IMR-90 (cell line): ENCODE results near the gene SHB. TPM values are rescaled to one million over a fixed set of nuclear protein-coding genes. Genes with fewer than 3 reads are reported as not detected.

Experiments
- ATAC-seq: fragments of 200-7000 bp; cut with Tn5 transposase; 2 replicates; pipeline ENCODE4 v1.9.1; 2020; ENCODE audit warnings: low read depth, mild to moderate bottlenecking, moderate library complexity
- BruUV-seq: library from RNA; stranded (reverse); fragments of 400-500 nt; replicated peaks from 2 replicates; lab custom pipeline; 2021; lab: Mats Ljungman, UMichigan
- CTCF ChIA-PET: fragments of 300-600 bp; formaldehyde crosslinking; extraction: SDS; loops from one replicate; lab custom pipeline; 2021; ENCODE audit warnings: antibody characterized with exemption; lab: Yijun Ruan, JAX
- POLR2A ChIA-PET: fragments of 300-600 bp; sonication (Branson Sonifier 250); formaldehyde crosslinking; loops from one replicate; lab custom pipeline; 2022; ENCODE audit warnings: antibody characterized with exemption; ENCODE audit not compliant: unreplicated experiment; lab: Charles Lee
- DNase-seq: peaks from one replicate; pipeline ENCODE4 v3.0.0; 2013
- H2AFZ ChIP-seq: replicated peaks from 2 replicates; pipeline ENCODE3; 2013; ENCODE audit warnings: low read length, mild to moderate bottlenecking; ENCODE audit not compliant: poor library complexity
- H2AK5ac ChIP-seq: 2 replicates; pipeline ENCODE4 v1.6.1; 2013; ENCODE audit warnings: low read depth, low read length, inconsistent platforms
- H2AK9ac ChIP-seq: replicated peaks from 2 replicates; pipeline ENCODE3; 2013; ENCODE audit warnings: mild to moderate bottlenecking, low read depth, low read length, moderate library complexity; ENCODE audit not compliant: poor library complexity
- H2BK120ac ChIP-seq: 2 replicates; pipeline ENCODE4 v1.6.1; 2013; ENCODE audit warnings: low read depth, low read length, inconsistent platforms
- H2BK15ac ChIP-seq: 3 replicates; pipeline ENCODE4 v1.6.1; 2013; ENCODE audit warnings: low read depth, low read length, inconsistent platforms
- H2BK20ac ChIP-seq: 2 replicates; pipeline ENCODE4 v1.6.1; 2013; ENCODE audit warnings: low read depth, mild to moderate bottlenecking, inconsistent platforms, low read length, moderate library complexity
- H2BK5ac ChIP-seq: 2 replicates; pipeline ENCODE4 v1.6.1; 2013; ENCODE audit warnings: mild to moderate bottlenecking, low read depth, low read length, inconsistent platforms; ENCODE audit not compliant: poor library complexity, severe bottlenecking
- H3K14ac ChIP-seq: replicated peaks from 2 replicates; pipeline ENCODE4 v1.6.1; 2013; ENCODE audit warnings: low read depth, low read length, inconsistent platforms
- H3K18ac ChIP-seq: 2 replicates; pipeline ENCODE4 v1.6.1; 2013; ENCODE audit warnings: low read depth, low read length, control low read depth
- H3K23ac ChIP-seq: 2 replicates; pipeline ENCODE4 v1.6.1; 2013; ENCODE audit warnings: low read depth, low read length, inconsistent platforms
- H3K27ac ChIP-seq: 2 replicates; pipeline ENCODE4 v1.5.1; 2013; ENCODE audit warnings: mild to moderate bottlenecking, control low read depth, low read length; ENCODE audit not compliant: insufficient read depth
- H3K27me3 ChIP-seq: 2 replicates; pipeline ENCODE4 v1.6.1; 2013; ENCODE audit warnings: low read length; ENCODE audit not compliant: control insufficient read depth, insufficient read depth
- H3K36me3 ChIP-seq: 2 replicates; pipeline ENCODE4 v1.6.1; 2013; ENCODE audit warnings: low read length, mixed read lengths; ENCODE audit not compliant: control insufficient read depth, insufficient read depth
- H3K4ac ChIP-seq: 2 replicates; pipeline ENCODE4 v1.6.1; 2013; ENCODE audit warnings: low read depth, low read length, inconsistent platforms
- H3K4me1 ChIP-seq: 2 replicates; pipeline ENCODE4 v1.6.1; 2013; ENCODE audit warnings: low read length, mixed read lengths; ENCODE audit not compliant: control insufficient read depth, insufficient read depth
- H3K4me2 ChIP-seq: 2 replicates; pipeline ENCODE4 v1.6.1; 2013; ENCODE audit warnings: low read depth, mild to moderate bottlenecking, control low read depth, low read length, moderate library complexity
- H3K4me3 ChIP-seq: 2 replicates; pipeline ENCODE4 v1.5.1; 2013; ENCODE audit warnings: low read depth, mild to moderate bottlenecking, control low read depth, low read length, moderate library complexity; ENCODE audit not compliant: insufficient read depth
- H3K56ac ChIP-seq: 2 replicates; pipeline ENCODE4 v1.6.1; 2013; ENCODE audit warnings: low read length, inconsistent platforms; ENCODE audit not compliant: insufficient read depth; ENCODE audit errors: extremely low read depth
- H3K79me1 ChIP-seq, 2 experiments: 2 replicates each; pipeline ENCODE4 v1.6.1; 2013; ENCODE audit warnings: low read length in 2 of 2, inconsistent platforms in 1 of 2, low read depth in 1 of 2
- H3K9ac ChIP-seq: 2 replicates; pipeline ENCODE4 v1.6.1; 2013; ENCODE audit warnings: low read depth, low read length, control low read depth
- H3K9me1 ChIP-seq: 2 replicates; pipeline ENCODE4 v1.6.1; 2013; ENCODE audit warnings: low read length, inconsistent platforms; ENCODE audit not compliant: insufficient read depth
- H3K9me3 ChIP-seq: 2 replicates; pipeline ENCODE4 v1.6.1; 2013; ENCODE audit warnings: low read length; ENCODE audit not compliant: control insufficient read depth, insufficient read depth
- H4K20me1 ChIP-seq: 2 replicates; pipeline ENCODE4 v1.6.1; 2013; ENCODE audit warnings: low read length, inconsistent platforms; ENCODE audit not compliant: insufficient read depth
- H4K5ac ChIP-seq: 2 replicates; pipeline ENCODE4 v1.6.1; 2013; ENCODE audit warnings: mild to moderate bottlenecking, low read depth, low read length, control low read depth
- H4K8ac ChIP-seq, 2 experiments: 2 replicates each; pipeline ENCODE4 v1.6.1; 2013; ENCODE audit warnings: low read depth in 2 of 2, low read length in 2 of 2, control low read depth in 1 of 2, inconsistent platforms in 1 of 2
- H4K91ac ChIP-seq: 2 replicates; pipeline ENCODE4 v1.6.1; 2013; ENCODE audit warnings: low read depth, low read length, inconsistent platforms; ENCODE audit not compliant: insufficient read depth
- BHLHE40 ChIP-seq: fragments of 150-350 bp; IDR thresholded peaks from 2 replicates; pipeline ENCODE4 v1.6.1; 2016; ENCODE audit warnings: mild to moderate bottlenecking, low read depth, low read length
- CEBPB ChIP-seq: IDR thresholded peaks from 2 replicates; pipeline ENCODE4 v1.6.1; 2012; ENCODE audit warnings: low read depth, low read length, improper control_type of control experiment
- CTCF ChIP-seq: conservative IDR thresholded peaks from 2 replicates; pipeline ENCODE4 v1.5.1; 2012; ENCODE audit warnings: mild to moderate bottlenecking, low read depth, low read length, improper control_type of control experiment
- FOS ChIP-seq: fragments of 150-350 bp; IDR thresholded peaks from 2 replicates; pipeline ENCODE4 v1.6.1; 2016; ENCODE audit warnings: low read depth, low read length
- MAFK ChIP-seq: IDR thresholded peaks from 2 replicates; pipeline ENCODE4 v1.6.1; 2012; ENCODE audit warnings: low read depth, low read length, improper control_type of control experiment
- MAZ ChIP-seq: IDR thresholded peaks from 2 replicates; pipeline ENCODE4 v1.6.1; 2012; ENCODE audit warnings: low read depth, mild to moderate bottlenecking, low read length, improper control_type of control experiment, moderate library complexity, borderline replicate concordance
- MXI1 ChIP-seq: IDR thresholded peaks from 2 replicates; pipeline ENCODE4 v1.6.1; 2012; ENCODE audit warnings: low read depth, mild to moderate bottlenecking, low read length, moderate library complexity, borderline replicate concordance
- NFE2L2 ChIP-seq: fragments of 150-350 bp; IDR thresholded peaks from 2 replicates; pipeline ENCODE4 v1.6.1; 2016; ENCODE audit warnings: low read depth, mild to moderate bottlenecking, low read length
- POLR2A ChIP-seq: IDR thresholded peaks from 2 replicates; pipeline ENCODE4 v1.6.1; 2012; ENCODE audit warnings: mild to moderate bottlenecking, low read depth, low read length
- RAD21 ChIP-seq: IDR thresholded peaks from 2 replicates; pipeline ENCODE4 v1.6.1; 2012; ENCODE audit warnings: low read length, improper control_type of control experiment
- RCOR1 ChIP-seq: IDR thresholded peaks from 2 replicates; pipeline ENCODE4 v1.6.1; 2012; ENCODE audit warnings: mild to moderate bottlenecking, low read length, improper control_type of control experiment; ENCODE audit not compliant: insufficient replicate concordance
- RFX5 ChIP-seq: IDR thresholded peaks from 2 replicates; pipeline ENCODE4 v1.8.0; 2012; ENCODE audit warnings: low read depth, mild to moderate bottlenecking, low read length, moderate library complexity
- SMC3 ChIP-seq: fragments of 150-350 bp; IDR thresholded peaks from 2 replicates; pipeline ENCODE4 v1.6.1; 2016; ENCODE audit warnings: low read depth, mild to moderate bottlenecking, antibody characterized with exemption, low read length, moderate library complexity
- WGBS, 2 experiments: methylation state at CpG; one replicate each; pipeline versions ENCODE4 v1.1.5 to v1.1.7; 2013; ENCODE audit warnings: missing lambda C conversion rate in 2 of 2; ENCODE audit not compliant: insufficient read length in 1 of 2; ENCODE audit errors: extremely low coverage in 2 of 2; 5-methylcytosine and 5-hydroxymethylcytosine counted together
- dilution Hi-C: fragments of 300-500 bp; cut with HindIII; formaldehyde crosslinking; loops from one replicate; pipeline ENCODE4 v1.14.3; 2018; ENCODE audit warnings: low sequenced_read_pairs; ENCODE audit not compliant: unreplicated experiment
- in situ Hi-C: fragments of 300-500 bp; cut with MboI; formaldehyde crosslinking; loops from 3 replicates; pipeline ENCODE4 v1.14.3; 2019; ENCODE audit warnings: low sequenced_read_pairs, inconsistent platforms, mixed read lengths
- intact Hi-C: fragments of 100-400 bp; cut with micrococcal nuclease; formaldehyde crosslinking; loops from 2 replicates; pipeline ENCODE4 v1.10.0; 2022
- polyA plus RNA-seq, 3 experiments: library from polyadenylated mRNA; depleted of rRNA; stranded (reverse); fragments of >200 nt; gene quantifications; 2 replicates each; pipeline ENCODE4 v1.2.3, GENCODE V29; 2012; ENCODE audit warnings: low replicate concordance in 1 of 3
- total RNA-seq: library from RNA; depleted of rRNA; stranded (reverse); fragments of >200 nt; gene quantifications from 2 replicates; pipeline ENCODE4 v1.2.3, GENCODE V29; 2012
- TF ChIP-seq, protein P1 (sequence below): fragments of 150-350 bp; IDR thresholded peaks from 2 replicates; pipeline ENCODE4 v1.6.1; 2017; ENCODE audit warnings: mild to moderate bottlenecking, antibody characterized with exemption, low read length, low read depth
- TF ChIP-seq, protein P2 (sequence below): fragments of 150-350 bp; IDR thresholded peaks from 2 replicates; pipeline ENCODE4 v1.6.1; 2016; ENCODE audit warnings: low read depth, mild to moderate bottlenecking, low read length, moderate library complexity, borderline replicate concordance

SHB gene
- total and polyA plus RNA-seq, 2 of the 4 experiments (the other 2 are of a cell fraction), result 6.1 to 20.4 TPM

GRCh38 chr9:38018958-38019602 is 49.9 kb downstream of the SHB start:
- WGBS, 2 experiments, result 0% methylated on average over 1 of the region's 6 CpGs; no CpG with 5 or more reads in 1 of the 2 experiments
- POLR2A ChIA-PET, result no interaction called here
- dilution Hi-C loops, result no loop called here
- TF ChIP-seq, protein P1, sequence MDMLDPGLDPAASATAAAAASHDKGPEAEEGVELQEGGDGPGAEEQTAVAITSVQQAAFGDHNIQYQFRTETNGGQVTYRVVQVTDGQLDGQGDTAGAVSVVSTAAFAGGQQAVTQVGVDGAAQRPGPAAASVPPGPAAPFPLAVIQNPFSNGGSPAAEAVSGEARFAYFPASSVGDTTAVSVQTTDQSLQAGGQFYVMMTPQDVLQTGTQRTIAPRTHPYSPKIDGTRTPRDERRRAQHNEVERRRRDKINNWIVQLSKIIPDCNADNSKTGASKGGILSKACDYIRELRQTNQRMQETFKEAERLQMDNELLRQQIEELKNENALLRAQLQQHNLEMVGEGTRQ, result no peak
- TF ChIP-seq RAD21 (peak; percentile 28), RFX5 (no peak), BHLHE40 (no peak), NFE2L2 (no peak; the same call in 1 of the 2 replicates), MXI1 (no peak), POLR2A (no peak), SMC3 (no peak), FOS (0 out of 2 replicates have a peak, but pooled peaks have one; percentile 23), MAFK (peak; percentile 26; the same call in 1 of the 2 replicates), CTCF (no peak), CEBPB (no peak), RCOR1 (peak; percentile 24), MAZ (no peak)
- TF ChIP-seq, protein P2, sequence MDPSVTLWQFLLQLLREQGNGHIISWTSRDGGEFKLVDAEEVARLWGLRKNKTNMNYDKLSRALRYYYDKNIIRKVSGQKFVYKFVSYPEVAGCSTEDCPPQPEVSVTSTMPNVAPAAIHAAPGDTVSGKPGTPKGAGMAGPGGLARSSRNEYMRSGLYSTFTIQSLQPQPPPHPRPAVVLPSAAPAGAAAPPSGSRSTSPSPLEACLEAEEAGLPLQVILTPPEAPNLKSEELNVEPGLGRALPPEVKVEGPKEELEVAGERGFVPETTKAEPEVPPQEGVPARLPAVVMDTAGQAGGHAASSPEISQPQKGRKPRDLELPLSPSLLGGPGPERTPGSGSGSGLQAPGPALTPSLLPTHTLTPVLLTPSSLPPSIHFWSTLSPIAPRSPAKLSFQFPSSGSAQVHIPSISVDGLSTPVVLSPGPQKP, result no peak

More at GRCh38 chr9:38018958-38019602, 49.9 kb downstream of the SHB start:
- Histone ChIP-seq H3K27ac (peak overlapping the region; percentile 92), H3K4me3 (no peak overlapping the region), H4K91ac (peak overlapping the region; percentile 94), H3K18ac (peak overlapping the region; percentile 61), H3K9me3 (no peaks in the 10 kb centered on the region), H3K56ac (peak overlapping the region; percentile 75; the same call in 1 of the 2 replicates), H3K9ac (peak overlapping the region; percentile 57), H4K20me1 (peaks cover 32% of the 10 kb centered on the region), H2AFZ (peak overlapping the region; percentile 67), H3K36me3 (peaks cover 27% of the 10 kb centered on the region), H3K27me3 (no peaks in the 10 kb centered on the region), H3K23ac (peak overlapping the region; percentile 84; the same call in 1 of the 2 replicates), H3K4me1 (peaks cover 55% of the 10 kb centered on the region), H3K4me2 (peak overlapping the region; percentile 58), H3K9me1 (peaks cover 38% of the 10 kb centered on the region), H3K14ac (peak overlapping the region; percentile 71), H2AK5ac (peak overlapping the region; percentile 90), H2BK20ac (peak overlapping the region; percentile 88), H4K5ac (peak overlapping the region; percentile 86), H4K8ac (peak overlapping the region; percentile 56 to 87), H2BK15ac (peak overlapping the region; percentile 71; the same call in 2 of the 3 replicates), H2BK5ac (peak overlapping the region; percentile 87), H3K4ac (peak overlapping the region; percentile 93), H2BK120ac (peak overlapping the region; percentile 92), H2AK9ac (peak overlapping the region; percentile 72), H3K79me1 (peaks cover 34 to 91% of the 10 kb centered on the region in 2 experiments)
- ATAC-seq, result peak; percentile 69
- intact Hi-C loops (no loop called here), in situ Hi-C loops (no loop called here)
- no TSS peak for BruUV-seq
- CTCF ChIA-PET, result no interaction called here
- DNase-seq, result peak; percentile 89
